ENCODE measurements around the gene KLHDC4. TPM values are rescaled to one million over a fixed set of nuclear protein-coding genes. Genes with fewer than 3 reads are reported as not detected.

KLHDC4 gene
- polyA plus RNA-seq, 1 of the 3 experiments (the other 2 are of a cell fraction) = 51.2 TPM

DNA sequence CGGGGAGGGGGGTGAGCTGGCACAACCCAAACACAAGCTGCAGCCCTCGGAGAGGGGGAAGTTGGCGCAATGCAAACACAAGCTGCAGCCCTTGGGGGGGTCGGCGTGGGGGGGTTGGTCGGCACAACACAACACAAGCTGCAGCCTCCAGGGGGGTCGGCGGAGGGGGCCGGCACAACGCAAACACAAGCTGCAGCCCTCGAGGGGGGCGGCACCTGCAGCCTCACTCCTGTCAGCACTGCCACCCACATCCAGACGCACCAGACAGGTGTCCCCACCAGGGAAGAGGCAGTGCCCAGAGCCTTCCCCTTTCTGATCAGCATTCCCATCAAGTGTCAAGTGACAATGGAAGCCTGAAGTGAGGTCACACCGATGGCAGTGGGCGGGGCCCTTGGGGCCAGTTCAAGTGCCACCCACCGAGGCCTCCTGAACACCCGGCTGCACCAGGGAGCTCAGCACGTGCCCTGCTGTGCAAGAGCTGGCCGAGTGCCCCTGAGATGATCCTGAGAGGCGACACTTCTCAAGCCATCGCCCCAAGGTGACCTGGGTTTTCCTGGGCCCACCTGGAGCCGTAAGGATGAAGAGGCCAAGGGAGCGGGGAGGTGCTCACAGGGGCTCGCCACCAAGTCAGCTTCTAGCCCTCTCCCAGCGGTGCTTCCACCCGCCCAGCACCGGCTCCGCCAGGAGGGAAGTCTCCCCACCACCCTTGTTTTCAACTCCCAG, 59.3 kb downstream of the KLHDC4 start:
- ChIA-PET POLR2A (interaction anchor here (0.7 to 1.3 kb wide), 2 partner anchors 10 to 28 kb away, joined by 3 read pairs; no protein-coding TSS in a partner anchor), CTCF (interaction anchor here (0.7 to 2.2 kb wide), 4 partner anchors 14 to 118 kb away, joined by 3 to 7 read pairs (median 4); no protein-coding TSS in a partner anchor)
- 90% methylated on average over 18 of the region's 28 CpGs for WGBS (ENCODE audit: low lambda C conversion rate)
- Histone ChIP-seq H4K20me1 (ENCODE audit: insufficient read depth) (no peaks in the 10 kb centered on the region), H3K79me2 (ENCODE audit: insufficient read depth) (no peaks in the 10 kb centered on the region), H3K4me1 (ENCODE audit: control insufficient read depth in 1 of 2, insufficient read depth in 2 of 2, low read depth in 1 of 2, low read length in 1 of 2) (no peaks in the 10 kb centered on the region; a peak in 1 of 4 replicates), H2AFZ (ENCODE audit: low read depth) (no peak overlapping the region), H3K27me3 (ENCODE audit: insufficient read depth) (no peaks in the 10 kb centered on the region), H3K9ac (no peak overlapping the region), H3F3A (replicated peaks; ENCODE audit: insufficient read depth) (no peaks in the 10 kb centered on the region), H3K9me3 (no peaks in the 10 kb centered on the region), H3K9me2 (no peaks in the 10 kb centered on the region), H3K4me2 (no peak overlapping the region), H3K4me3 (ENCODE audit: low read depth in 2 of 2, low read length in 1 of 2) (no peak overlapping the region), H3K27ac (ENCODE audit: low read depth in 2 of 2, low read length in 1 of 2) (no peak overlapping the region; a peak in 1 of 4 replicates), H3K36me3 (replicated peaks in 1 of 2; ENCODE audit: control insufficient read depth in 1 of 2, insufficient read depth in 2 of 2, low read length in 1 of 2) (peaks cover 0 to 75% of the 10 kb centered on the region in 2 experiments)
- TF ChIP-seq FOXM1 (IDR thresholded peaks at IDR 0.05; ENCODE audit: low read depth) = no peak
- TF ChIP-seq FOXJ3 (CRISPR knock-in tag; IDR thresholded peaks at IDR 0.05) = no peak
- TF ChIP-seq, protein P1, sequence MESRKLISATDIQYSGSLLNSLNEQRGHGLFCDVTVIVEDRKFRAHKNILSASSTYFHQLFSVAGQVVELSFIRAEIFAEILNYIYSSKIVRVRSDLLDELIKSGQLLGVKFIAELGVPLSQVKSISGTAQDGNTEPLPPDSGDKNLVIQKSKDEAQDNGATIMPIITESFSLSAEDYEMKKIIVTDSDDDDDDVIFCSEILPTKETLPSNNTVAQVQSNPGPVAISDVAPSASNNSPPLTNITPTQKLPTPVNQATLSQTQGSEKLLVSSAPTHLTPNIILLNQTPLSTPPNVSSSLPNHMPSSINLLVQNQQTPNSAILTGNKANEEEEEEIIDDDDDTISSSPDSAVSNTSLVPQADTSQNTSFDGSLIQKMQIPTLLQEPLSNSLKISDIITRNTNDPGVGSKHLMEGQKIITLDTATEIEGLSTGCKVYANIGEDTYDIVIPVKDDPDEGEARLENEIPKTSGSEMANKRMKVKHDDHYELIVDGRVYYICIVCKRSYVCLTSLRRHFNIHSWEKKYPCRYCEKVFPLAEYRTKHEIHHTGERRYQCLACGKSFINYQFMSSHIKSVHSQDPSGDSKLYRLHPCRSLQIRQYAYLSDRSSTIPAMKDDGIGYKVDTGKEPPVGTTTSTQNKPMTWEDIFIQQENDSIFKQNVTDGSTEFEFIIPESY (IDR thresholded peaks at IDR 0.05; ENCODE audit: borderline replicate concordance, low read depth) = no peak
- no peak for TF ChIP-seq MXI1 (IDR thresholded peaks at IDR 0.05; ENCODE audit: low read depth, low read length)
- TF ChIP-seq, protein P2, sequence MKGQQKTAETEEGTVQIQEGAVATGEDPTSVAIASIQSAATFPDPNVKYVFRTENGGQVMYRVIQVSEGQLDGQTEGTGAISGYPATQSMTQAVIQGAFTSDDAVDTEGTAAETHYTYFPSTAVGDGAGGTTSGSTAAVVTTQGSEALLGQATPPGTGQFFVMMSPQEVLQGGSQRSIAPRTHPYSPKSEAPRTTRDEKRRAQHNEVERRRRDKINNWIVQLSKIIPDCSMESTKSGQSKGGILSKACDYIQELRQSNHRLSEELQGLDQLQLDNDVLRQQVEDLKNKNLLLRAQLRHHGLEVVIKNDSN (IDR thresholded peaks at IDR 0.05; ENCODE audit: borderline replicate concordance, low read depth) = no peak
- TF ChIP-seq, protein P3, sequence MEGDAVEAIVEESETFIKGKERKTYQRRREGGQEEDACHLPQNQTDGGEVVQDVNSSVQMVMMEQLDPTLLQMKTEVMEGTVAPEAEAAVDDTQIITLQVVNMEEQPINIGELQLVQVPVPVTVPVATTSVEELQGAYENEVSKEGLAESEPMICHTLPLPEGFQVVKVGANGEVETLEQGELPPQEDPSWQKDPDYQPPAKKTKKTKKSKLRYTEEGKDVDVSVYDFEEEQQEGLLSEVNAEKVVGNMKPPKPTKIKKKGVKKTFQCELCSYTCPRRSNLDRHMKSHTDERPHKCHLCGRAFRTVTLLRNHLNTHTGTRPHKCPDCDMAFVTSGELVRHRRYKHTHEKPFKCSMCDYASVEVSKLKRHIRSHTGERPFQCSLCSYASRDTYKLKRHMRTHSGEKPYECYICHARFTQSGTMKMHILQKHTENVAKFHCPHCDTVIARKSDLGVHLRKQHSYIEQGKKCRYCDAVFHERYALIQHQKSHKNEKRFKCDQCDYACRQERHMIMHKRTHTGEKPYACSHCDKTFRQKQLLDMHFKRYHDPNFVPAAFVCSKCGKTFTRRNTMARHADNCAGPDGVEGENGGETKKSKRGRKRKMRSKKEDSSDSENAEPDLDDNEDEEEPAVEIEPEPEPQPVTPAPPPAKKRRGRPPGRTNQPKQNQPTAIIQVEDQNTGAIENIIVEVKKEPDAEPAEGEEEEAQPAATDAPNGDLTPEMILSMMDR (IDR thresholded peaks at IDR 0.05) = no peak
- TF ChIP-seq TCF12 (IDR thresholded peaks at IDR 0.05) = no peak
- TF ChIP-seq GATA2 (CRISPR knock-in tag; IDR thresholded peaks at IDR 0.05) = no peak
- TF ChIP-seq, protein P4, sequence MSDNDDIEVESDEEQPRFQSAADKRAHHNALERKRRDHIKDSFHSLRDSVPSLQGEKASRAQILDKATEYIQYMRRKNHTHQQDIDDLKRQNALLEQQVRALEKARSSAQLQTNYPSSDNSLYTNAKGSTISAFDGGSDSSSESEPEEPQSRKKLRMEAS (IDR thresholded peaks at IDR 0.05; ENCODE audit: low read depth) = no peak
- no peak for TF ChIP-seq MEF2A (IDR thresholded peaks at IDR 0.05; ENCODE audit: borderline replicate concordance, low read depth)
- no peak for TF ChIP-seq TEAD4 (IDR thresholded peaks at IDR 0.05; ENCODE audit: borderline replicate concordance, insufficient read depth)
- TF ChIP-seq RCOR1 (IDR thresholded peaks at IDR 0.05; ENCODE audit: low read length) = no peak
- no peak for TF ChIP-seq TAF1 (IDR thresholded peaks at IDR 0.05; ENCODE audit: borderline replicate concordance, low read depth, low read length)
- TF ChIP-seq NFIC (IDR thresholded peaks at IDR 0.05; ENCODE audit: borderline replicate concordance) = no peak
- TF ChIP-seq, protein P5, sequence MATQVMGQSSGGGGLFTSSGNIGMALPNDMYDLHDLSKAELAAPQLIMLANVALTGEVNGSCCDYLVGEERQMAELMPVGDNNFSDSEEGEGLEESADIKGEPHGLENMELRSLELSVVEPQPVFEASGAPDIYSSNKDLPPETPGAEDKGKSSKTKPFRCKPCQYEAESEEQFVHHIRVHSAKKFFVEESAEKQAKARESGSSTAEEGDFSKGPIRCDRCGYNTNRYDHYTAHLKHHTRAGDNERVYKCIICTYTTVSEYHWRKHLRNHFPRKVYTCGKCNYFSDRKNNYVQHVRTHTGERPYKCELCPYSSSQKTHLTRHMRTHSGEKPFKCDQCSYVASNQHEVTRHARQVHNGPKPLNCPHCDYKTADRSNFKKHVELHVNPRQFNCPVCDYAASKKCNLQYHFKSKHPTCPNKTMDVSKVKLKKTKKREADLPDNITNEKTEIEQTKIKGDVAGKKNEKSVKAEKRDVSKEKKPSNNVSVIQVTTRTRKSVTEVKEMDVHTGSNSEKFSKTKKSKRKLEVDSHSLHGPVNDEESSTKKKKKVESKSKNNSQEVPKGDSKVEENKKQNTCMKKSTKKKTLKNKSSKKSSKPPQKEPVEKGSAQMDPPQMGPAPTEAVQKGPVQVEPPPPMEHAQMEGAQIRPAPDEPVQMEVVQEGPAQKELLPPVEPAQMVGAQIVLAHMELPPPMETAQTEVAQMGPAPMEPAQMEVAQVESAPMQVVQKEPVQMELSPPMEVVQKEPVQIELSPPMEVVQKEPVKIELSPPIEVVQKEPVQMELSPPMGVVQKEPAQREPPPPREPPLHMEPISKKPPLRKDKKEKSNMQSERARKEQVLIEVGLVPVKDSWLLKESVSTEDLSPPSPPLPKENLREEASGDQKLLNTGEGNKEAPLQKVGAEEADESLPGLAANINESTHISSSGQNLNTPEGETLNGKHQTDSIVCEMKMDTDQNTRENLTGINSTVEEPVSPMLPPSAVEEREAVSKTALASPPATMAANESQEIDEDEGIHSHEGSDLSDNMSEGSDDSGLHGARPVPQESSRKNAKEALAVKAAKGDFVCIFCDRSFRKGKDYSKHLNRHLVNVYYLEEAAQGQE (IDR thresholded peaks at IDR 0.05; ENCODE audit: low read depth, low read length) = no peak
- TF ChIP-seq SMC3 (IDR thresholded peaks at IDR 0.05; ENCODE audit: low read depth, low read length) = no peak
- no peak for TF ChIP-seq CHD2 (IDR thresholded peaks at IDR 0.05; ENCODE audit: low read length, partially characterized antibody)
- no peak for DNase-seq

Measured in SK-N-SH (cell line).